ENCODE measurements around the gene ASB18. TPM values are rescaled to one million over a fixed set of nuclear protein-coding genes. Genes with fewer than 3 reads are reported as not detected.
A peak's percentile ranks its signal among the peaks of the same experiment; 100 is the strongest.

ASB18 gene
- total and polyA plus RNA-seq, 10 donors = not detected

GRCh38 chr2:236193026-236193425, 71.2 kb downstream of the ASB18 start:
- intact Hi-C loops (cut with DNase I; ENCODE audit: low total_unique reads) = no loop called here
- H3K27me3 ChIP-seq (replicated peaks in 1 of 7) = peaks cover 0 to 24% (median 0%) of the 10 kb centered on the region in 7 donors
- H3K9me3 ChIP-seq = no peaks in the 10 kb centered on the region
- H3K36me3 ChIP-seq = no peaks in the 10 kb centered on the region
- H3K27ac ChIP-seq = no peak overlapping the region
- no peak overlapping the region for H3K4me3 ChIP-seq
- no peak for DNase-seq
- 78 to 100% (median 79%) methylated on average over 4 to 10 of the region's 10 CpGs for WGBS, 5 donors
- H3K4me1 ChIP-seq = no peaks in the 10 kb centered on the region
- no peak for TF ChIP-seq POLR2AphosphoS5 (IDR thresholded peaks at IDR 0.05)
- no peak for TF ChIP-seq POLR2A (IDR thresholded peaks at IDR 0.05)
- TF ChIP-seq, protein P1, sequence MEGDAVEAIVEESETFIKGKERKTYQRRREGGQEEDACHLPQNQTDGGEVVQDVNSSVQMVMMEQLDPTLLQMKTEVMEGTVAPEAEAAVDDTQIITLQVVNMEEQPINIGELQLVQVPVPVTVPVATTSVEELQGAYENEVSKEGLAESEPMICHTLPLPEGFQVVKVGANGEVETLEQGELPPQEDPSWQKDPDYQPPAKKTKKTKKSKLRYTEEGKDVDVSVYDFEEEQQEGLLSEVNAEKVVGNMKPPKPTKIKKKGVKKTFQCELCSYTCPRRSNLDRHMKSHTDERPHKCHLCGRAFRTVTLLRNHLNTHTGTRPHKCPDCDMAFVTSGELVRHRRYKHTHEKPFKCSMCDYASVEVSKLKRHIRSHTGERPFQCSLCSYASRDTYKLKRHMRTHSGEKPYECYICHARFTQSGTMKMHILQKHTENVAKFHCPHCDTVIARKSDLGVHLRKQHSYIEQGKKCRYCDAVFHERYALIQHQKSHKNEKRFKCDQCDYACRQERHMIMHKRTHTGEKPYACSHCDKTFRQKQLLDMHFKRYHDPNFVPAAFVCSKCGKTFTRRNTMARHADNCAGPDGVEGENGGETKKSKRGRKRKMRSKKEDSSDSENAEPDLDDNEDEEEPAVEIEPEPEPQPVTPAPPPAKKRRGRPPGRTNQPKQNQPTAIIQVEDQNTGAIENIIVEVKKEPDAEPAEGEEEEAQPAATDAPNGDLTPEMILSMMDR (IDR thresholded peaks at IDR 0.05 in 8 of 11, conservative IDR thresholded peaks at IDR 0.05 in 3 of 11) = no peak

GRCh38 chr2:236190674-236191073, 73.5 kb downstream of the ASB18 start:
- no peak for TF ChIP-seq POLR2A (IDR thresholded peaks at IDR 0.05)
- TF ChIP-seq, protein P1 (IDR thresholded peaks at IDR 0.05 in 8 of 11, conservative IDR thresholded peaks at IDR 0.05 in 3 of 11) = no peak
- TF ChIP-seq POLR2AphosphoS5 (IDR thresholded peaks at IDR 0.05) = no peak
- peaks cover 0 to 26% (median 0%) of the 10 kb centered on the region in 7 donors for H3K27me3 ChIP-seq (replicated peaks in 1 of 7)
- no peaks in the 10 kb centered on the region for H3K36me3 ChIP-seq
- no peaks in the 10 kb centered on the region for H3K9me3 ChIP-seq
- intact Hi-C loops (cut with DNase I; ENCODE audit: low total_unique reads) = no loop called here
- no peaks in the 10 kb centered on the region for H3K4me1 ChIP-seq
- DNase-seq = no peak
- H3K27ac ChIP-seq = no peak overlapping the region
- H3K4me3 ChIP-seq = no peak overlapping the region
- 83 to 91% (median 88%) methylated on average over 2 of the region's 2 CpGs for WGBS, 5 donors

DNA sequence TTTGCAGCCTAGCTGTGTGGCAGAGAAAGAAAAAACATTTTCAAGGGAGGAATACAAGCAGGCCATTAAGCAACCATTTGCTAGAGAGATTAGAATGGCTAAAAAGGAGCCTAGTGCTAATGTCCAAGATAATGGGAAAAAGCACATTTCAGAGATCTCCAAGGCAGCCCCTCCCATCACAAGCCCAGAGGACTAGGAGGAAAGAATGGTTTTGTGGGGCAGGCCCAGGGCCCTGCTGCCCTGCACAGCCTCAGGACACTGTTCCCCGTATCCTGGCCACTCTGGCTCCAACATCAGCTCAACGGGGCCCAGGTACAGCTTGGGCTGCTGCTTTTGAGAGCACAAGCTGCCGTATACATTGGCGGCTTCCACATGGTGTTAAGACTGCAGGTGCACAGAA, 79.5 kb downstream of the ASB18 start:
- no peak overlapping the region for H3K27ac ChIP-seq
- H3K9me3 ChIP-seq = peaks cover 0 to 11% (median 2%) of the 10 kb centered on the region in 8 donors
- H3K27me3 ChIP-seq (replicated peaks in 1 of 7) = peaks cover 5 to 75% (median 28%) of the 10 kb centered on the region in 7 donors
- H3K36me3 ChIP-seq = no peaks in the 10 kb centered on the region
- H3K4me3 ChIP-seq = no peak overlapping the region
- no peak for DNase-seq
- WGBS, 5 donors = 81 to 91% (median 87%) methylated on average over 4 of the region's 4 CpGs
- no peak for TF ChIP-seq POLR2A (IDR thresholded peaks at IDR 0.05)
- TF ChIP-seq, protein P1 (IDR thresholded peaks at IDR 0.05 in 8 of 11, conservative IDR thresholded peaks at IDR 0.05 in 3 of 11) = no peak
- no peak for TF ChIP-seq POLR2AphosphoS5 (IDR thresholded peaks at IDR 0.05)
- H3K4me1 ChIP-seq = peaks cover 0 to 5% (median 0%) of the 10 kb centered on the region in 6 donors
- intact Hi-C loops (cut with DNase I; ENCODE audit: low total_unique reads) = loop anchor here (10.0 kb wide), 1 partner anchor 410 kb away; no protein-coding TSS in a partner anchor

GRCh38 chr2:236180831-236181453, 83.3 kb downstream of the ASB18 start:
- Histone ChIP-seq H3K9me3 (peaks cover 0 to 11% (median 2%) of the 10 kb centered on the region in 8 donors), H3K27ac (no peak overlapping the region), H3K4me3 (no peak overlapping the region), H3K4me1 (peaks cover 0 to 26% (median 18%) of the 10 kb centered on the region in 6 donors), H3K36me3 (no peaks in the 10 kb centered on the region), H3K27me3 (replicated peaks in 1 of 7) (peaks cover 12 to 99% (median 66%) of the 10 kb centered on the region in 7 donors)
- WGBS, 5 donors = 15 to 16% (median 15%) methylated on average over 9 of the region's 9 CpGs
- DNase-seq = no peak
- intact Hi-C loops (cut with DNase I; ENCODE audit: low total_unique reads) = loop anchor here (10.0 kb wide), 1 partner anchor 406 kb away; no protein-coding TSS in a partner anchor
- TF ChIP-seq POLR2AphosphoS5 (IDR thresholded peaks at IDR 0.05) (no peak), POLR2A (IDR thresholded peaks at IDR 0.05) (no peak)
- TF ChIP-seq, protein P1 (IDR thresholded peaks at IDR 0.05 in 8 of 11, conservative IDR thresholded peaks at IDR 0.05 in 3 of 11) = peak in 9 of 11 experiments; percentile 6 to 62 (median 48)
